Stimulated activated naive B cell treated with anti-CD40 and anti-IgM and Interleukin-4, amounts not matched to agents 10 μg/mL and 1 μg/mL and 100 μg/mL, for 72 hours (primary cell): ENCODE measurements around the gene ADARB1.

Source experiments
- ATAC-seq, 2 donors: fragments of 150-1000 bp; cut with Tn5 transposase; replicated peaks; 2 replicates each; pipeline ENCODE4 v1.10.0; 2021; ENCODE audit warnings: moderate library complexity in 1 of 2
- DNase-seq: peaks from one replicate; pipeline ENCODE4 v3.0.0; 2021
- H3K27ac Mint-ChIP-seq: one replicate; pipeline ENCODE4 v1.8.0; 2022; ENCODE audit warnings: mild to moderate bottlenecking, mixed read lengths
- H3K27me3 Mint-ChIP-seq, 2 donors: one replicate each; pipeline ENCODE4 v1.8.0; 2022; ENCODE audit warnings: mixed read lengths in 2 of 2
- H3K36me3 Mint-ChIP-seq, 2 donors: one replicate each; pipeline ENCODE4 v1.8.0; 2022; ENCODE audit warnings: mixed read lengths in 2 of 2, mild to moderate bottlenecking in 1 of 2
- H3K4me1 Mint-ChIP-seq, 2 donors: one replicate each; pipeline ENCODE4 v1.8.0; 2022; ENCODE audit warnings: mixed read lengths in 2 of 2, mild to moderate bottlenecking in 1 of 2
- H3K4me3 Mint-ChIP-seq, 2 donors: one replicate each; pipeline ENCODE4 v1.8.0; 2022; ENCODE audit warnings: mild to moderate bottlenecking in 2 of 2, mixed read lengths in 2 of 2, moderate library complexity in 1 of 2
- H3K9me3 Mint-ChIP-seq, 2 donors: one replicate each; pipeline ENCODE4 v1.8.0; 2022; ENCODE audit warnings: mixed read lengths in 2 of 2, mild to moderate bottlenecking in 1 of 2

The ADARB1 gene

GRCh38 chr21:45169001-45169400, 94.6 kb downstream of the ADARB1 start:
- no peaks in the 10 kb centered on the region for H3K27me3 Mint-ChIP-seq
- peak; percentile 34 to 48 for ATAC-seq
- H3K4me1 Mint-ChIP-seq = peaks cover 12 to 29% of the 10 kb centered on the region in 2 donors
- no peak overlapping the region for H3K4me3 Mint-ChIP-seq
- no peak for DNase-seq
- H3K27ac Mint-ChIP-seq = peak overlapping the region; percentile 47
- peaks cover 26 to 41% of the 10 kb centered on the region in 2 donors for H3K36me3 Mint-ChIP-seq
- H3K9me3 Mint-ChIP-seq = no peaks in the 10 kb centered on the region

- Mint-ChIP-seq H3K36me3 (peaks cover 26 to 41% of the 10 kb centered on the region in 2 donors), H3K4me3 (no peak overlapping the region), H3K27ac (peak overlapping the region; percentile 67), H3K27me3 (no peaks in the 10 kb centered on the region), H3K4me1 (peaks cover 12 to 29% of the 10 kb centered on the region in 2 donors), H3K9me3 (no peaks in the 10 kb centered on the region)
- no peak for ATAC-seq
- no peak for DNase-seq
Observed at GRCh38 chr21:45169682-45170081, 95.3 kb downstream of the ADARB1 start.

- peaks cover 31 to 47% of the 10 kb centered on the region in 2 donors for H3K36me3 Mint-ChIP-seq
- no peak for ATAC-seq
Observed at GRCh38 chr21:45170987-45171386, 96.6 kb downstream of the ADARB1 start.

GRCh38 chr21:45172420-45172819, 98.0 kb downstream of the ADARB1 start:
- peaks cover 18 to 23% of the 10 kb centered on the region in 2 donors for H3K4me1 Mint-ChIP-seq
- ATAC-seq (no peak), DNase-seq (no peak)
- no peaks in the 10 kb centered on the region for H3K9me3 Mint-ChIP-seq
- peaks cover 39 to 54% of the 10 kb centered on the region in 2 donors for H3K36me3 Mint-ChIP-seq
- no peaks in the 10 kb centered on the region for H3K27me3 Mint-ChIP-seq
- H3K4me3 Mint-ChIP-seq = no peak overlapping the region
- H3K27ac Mint-ChIP-seq = no peak overlapping the region

More at GRCh38 chr21:45170987-45171386, 96.6 kb downstream of the ADARB1 start:
- Mint-ChIP-seq H3K27ac (no peak overlapping the region), H3K9me3 (no peaks in the 10 kb centered on the region), H3K4me3 (no peak overlapping the region), H3K27me3 (no peaks in the 10 kb centered on the region), H3K4me1 (peaks cover 12 to 29% of the 10 kb centered on the region in 2 donors)
- no peak for DNase-seq

GRCh38 chr21:45175326-45176095, 101.1 kb downstream of the ADARB1 start:
- Mint-ChIP-seq H3K9me3 (no peaks in the 10 kb centered on the region), H3K4me3 (no peak overlapping the region), H3K27me3 (no peaks in the 10 kb centered on the region), H3K36me3 (peaks cover 49 to 63% of the 10 kb centered on the region in 2 donors), H3K27ac (no peak overlapping the region), H3K4me1 (peaks cover 0 to 6% of the 10 kb centered on the region in 2 donors)
- ATAC-seq (no peak), DNase-seq (no peak)

GRCh38 chr21:45176141-45176540, 101.8 kb downstream of the ADARB1 start:
- peaks cover 51 to 65% of the 10 kb centered on the region in 2 donors for H3K36me3 Mint-ChIP-seq
- peaks cover 0 to 6% of the 10 kb centered on the region in 2 donors for H3K4me1 Mint-ChIP-seq
- no peak for ATAC-seq

GRCh38 chr21:45177039-45177438, 102.7 kb downstream of the ADARB1 start:
- no peak overlapping the region for H3K4me3 Mint-ChIP-seq
- no peaks in the 10 kb centered on the region for H3K27me3 Mint-ChIP-seq
- no peaks in the 10 kb centered on the region for H3K9me3 Mint-ChIP-seq
- DNase-seq = no peak
- H3K4me1 Mint-ChIP-seq = peaks cover 0 to 8% of the 10 kb centered on the region in 2 donors
- no peak for ATAC-seq
- peaks cover 49 to 63% of the 10 kb centered on the region in 2 donors for H3K36me3 Mint-ChIP-seq
- H3K27ac Mint-ChIP-seq = peak overlapping the region; percentile 48

More at GRCh38 chr21:45176141-45176540, 101.8 kb downstream of the ADARB1 start:
- Mint-ChIP-seq H3K9me3 (no peaks in the 10 kb centered on the region), H3K27ac (no peak overlapping the region), H3K27me3 (no peaks in the 10 kb centered on the region), H3K4me3 (no peak overlapping the region)
- no peak for DNase-seq

GRCh38 chr21:45178070-45178608, 103.8 kb downstream of the ADARB1 start:
- Mint-ChIP-seq H3K27ac (no peak overlapping the region), H3K4me1 (peaks cover 0 to 8% of the 10 kb centered on the region in 2 donors), H3K9me3 (no peaks in the 10 kb centered on the region), H3K36me3 (peaks cover 41 to 63% of the 10 kb centered on the region in 2 donors), H3K27me3 (no peaks in the 10 kb centered on the region), H3K4me3 (no peak overlapping the region)
- ATAC-seq (no peak), DNase-seq (no peak)

- Mint-ChIP-seq H3K9me3 (no peaks in the 10 kb centered on the region), H3K4me1 (peaks cover 0 to 8% of the 10 kb centered on the region in 2 donors), H3K27ac (peak overlapping the region; percentile 26), H3K27me3 (no peaks in the 10 kb centered on the region), H3K36me3 (peaks cover 41 to 60% of the 10 kb centered on the region in 2 donors), H3K4me3 (no peak overlapping the region)
- DNase-seq (no peak), ATAC-seq (no peak)
Observed at GRCh38 chr21:45178971-45179370, 104.6 kb downstream of the ADARB1 start.

- ATAC-seq = no peak
- H3K36me3 Mint-ChIP-seq = peaks cover 41 to 61% of the 10 kb centered on the region in 2 donors
Observed at GRCh38 chr21:45179568-45180245, 105.3 kb downstream of the ADARB1 start.

GRCh38 chr21:45180246-45180599, 105.8 kb downstream of the ADARB1 start:
- H3K27ac Mint-ChIP-seq = no peak overlapping the region
- no peaks in the 10 kb centered on the region for H3K27me3 Mint-ChIP-seq
- no peak overlapping the region for H3K4me3 Mint-ChIP-seq
- H3K4me1 Mint-ChIP-seq = peaks cover 0 to 8% of the 10 kb centered on the region in 2 donors
- H3K36me3 Mint-ChIP-seq = peaks cover 46 to 66% of the 10 kb centered on the region in 2 donors
- DNase-seq (no peak), ATAC-seq (no peak)
- H3K9me3 Mint-ChIP-seq = no peaks in the 10 kb centered on the region

More at GRCh38 chr21:45179568-45180245, 105.3 kb downstream of the ADARB1 start:
- DNase-seq = no peak
- H3K27me3 Mint-ChIP-seq = no peaks in the 10 kb centered on the region
- no peak overlapping the region for H3K4me3 Mint-ChIP-seq
- H3K9me3 Mint-ChIP-seq = no peaks in the 10 kb centered on the region
- peaks cover 0 to 8% of the 10 kb centered on the region in 2 donors for H3K4me1 Mint-ChIP-seq
- H3K27ac Mint-ChIP-seq = no peak overlapping the region

- no peak overlapping the region for H3K4me3 Mint-ChIP-seq
- no peak for ATAC-seq
- H3K9me3 Mint-ChIP-seq = peaks cover 9% of the 10 kb centered on the region in 2 donors
- H3K4me1 Mint-ChIP-seq = peaks cover 0 to 2% of the 10 kb centered on the region in 2 donors
- H3K27ac Mint-ChIP-seq = no peak overlapping the region
- DNase-seq = no peak
- H3K27me3 Mint-ChIP-seq = no peaks in the 10 kb centered on the region
- peaks cover 51 to 70% of the 10 kb centered on the region in 2 donors for H3K36me3 Mint-ChIP-seq
Observed at GRCh38 chr21:45182958-45183357, 108.6 kb downstream of the ADARB1 start.

GRCh38 chr21:45183852-45184251, 109.5 kb downstream of the ADARB1 start:
- H3K4me1 Mint-ChIP-seq = peaks cover 0 to 2% of the 10 kb centered on the region in 2 donors
- no peak for DNase-seq
- no peak overlapping the region for H3K27ac Mint-ChIP-seq
- ATAC-seq = no peak
- H3K4me3 Mint-ChIP-seq = no peak overlapping the region
- H3K27me3 Mint-ChIP-seq = no peaks in the 10 kb centered on the region
- peaks cover 55 to 73% of the 10 kb centered on the region in 2 donors for H3K36me3 Mint-ChIP-seq
- peaks cover 9 to 13% of the 10 kb centered on the region in 2 donors for H3K9me3 Mint-ChIP-seq

- Mint-ChIP-seq H3K27ac (no peak overlapping the region), H3K4me1 (peaks cover 0 to 2% of the 10 kb centered on the region in 2 donors), H3K27me3 (no peaks in the 10 kb centered on the region), H3K4me3 (no peak overlapping the region), H3K36me3 (peaks cover 61 to 76% of the 10 kb centered on the region in 2 donors), H3K9me3 (peaks cover 13 to 15% of the 10 kb centered on the region in 2 donors)
- DNase-seq = no peak
- ATAC-seq = no peak
Observed at GRCh38 chr21:45184869-45185268, 110.5 kb downstream of the ADARB1 start.
